Tibial nerve (tissue), 3 donors: ENCODE measurements around the gene FNDC5.

Experiments used
- POLR2A ChIP-seq, 2 donors: fragments of 450-650 bp; IDR thresholded peaks; one replicate each; pipeline ENCODE4 v1.6.1; 2017; ENCODE audit warnings: antibody characterized with exemption in 2 of 2, mild to moderate bottlenecking in 2 of 2, moderate library complexity in 2 of 2
- TF ChIP-seq, protein P1 (sequence below), 5 experiments: fragments of 200-600 bp in 3 of 5; fragments of 450-650 bp in 2 of 5; sonication (generic) in 3 of 5; IDR thresholded peaks; one replicate each; pipeline ENCODE4 v1.5.1; 2016 to 2019; ENCODE audit warnings: antibody characterized with exemption in 5 of 5, mild to moderate bottlenecking in 3 of 5, moderate library complexity in 2 of 5

DNA sequence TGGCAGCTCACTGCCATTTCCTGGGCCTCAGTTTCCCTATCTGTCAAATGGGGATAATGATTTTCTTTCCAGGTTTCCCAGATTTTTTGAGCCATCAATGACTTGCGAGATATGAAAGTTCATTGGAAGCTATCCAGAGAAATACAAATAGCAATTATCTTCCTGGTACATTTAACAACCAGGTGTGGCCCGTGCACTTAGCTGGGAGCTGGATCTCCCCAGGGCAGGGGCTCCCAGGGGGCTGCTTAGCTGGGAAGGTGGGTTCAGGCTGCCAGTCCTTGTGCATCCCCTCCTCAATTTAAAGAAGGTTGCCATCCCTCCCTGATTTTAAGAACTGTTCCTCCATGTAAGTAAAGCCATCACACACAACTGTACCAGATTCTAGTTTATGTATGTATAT is 34.1 kb upstream of the FNDC5 start:
- TF ChIP-seq, protein P1, sequence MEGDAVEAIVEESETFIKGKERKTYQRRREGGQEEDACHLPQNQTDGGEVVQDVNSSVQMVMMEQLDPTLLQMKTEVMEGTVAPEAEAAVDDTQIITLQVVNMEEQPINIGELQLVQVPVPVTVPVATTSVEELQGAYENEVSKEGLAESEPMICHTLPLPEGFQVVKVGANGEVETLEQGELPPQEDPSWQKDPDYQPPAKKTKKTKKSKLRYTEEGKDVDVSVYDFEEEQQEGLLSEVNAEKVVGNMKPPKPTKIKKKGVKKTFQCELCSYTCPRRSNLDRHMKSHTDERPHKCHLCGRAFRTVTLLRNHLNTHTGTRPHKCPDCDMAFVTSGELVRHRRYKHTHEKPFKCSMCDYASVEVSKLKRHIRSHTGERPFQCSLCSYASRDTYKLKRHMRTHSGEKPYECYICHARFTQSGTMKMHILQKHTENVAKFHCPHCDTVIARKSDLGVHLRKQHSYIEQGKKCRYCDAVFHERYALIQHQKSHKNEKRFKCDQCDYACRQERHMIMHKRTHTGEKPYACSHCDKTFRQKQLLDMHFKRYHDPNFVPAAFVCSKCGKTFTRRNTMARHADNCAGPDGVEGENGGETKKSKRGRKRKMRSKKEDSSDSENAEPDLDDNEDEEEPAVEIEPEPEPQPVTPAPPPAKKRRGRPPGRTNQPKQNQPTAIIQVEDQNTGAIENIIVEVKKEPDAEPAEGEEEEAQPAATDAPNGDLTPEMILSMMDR (IDR thresholded peaks at IDR 0.05), result no peak
- no peak for TF ChIP-seq POLR2A (IDR thresholded peaks at IDR 0.05)
